ENCODE data around the gene TBC1D21.

Gene TBC1D21, protein sequence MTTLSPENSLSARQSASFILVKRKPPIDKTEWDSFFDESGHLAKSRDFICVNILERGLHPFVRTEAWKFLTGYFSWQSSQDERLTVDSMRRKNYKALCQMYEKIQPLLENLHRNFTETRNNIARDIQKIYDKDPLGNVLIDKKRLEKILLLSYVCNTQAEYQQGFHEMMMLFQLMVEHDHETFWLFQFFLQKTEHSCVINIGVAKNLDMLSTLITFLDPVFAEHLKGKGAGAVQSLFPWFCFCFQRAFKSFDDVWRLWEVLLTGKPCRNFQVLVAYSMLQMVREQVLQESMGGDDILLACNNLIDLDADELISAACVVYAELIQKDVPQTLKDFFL

DNA sequence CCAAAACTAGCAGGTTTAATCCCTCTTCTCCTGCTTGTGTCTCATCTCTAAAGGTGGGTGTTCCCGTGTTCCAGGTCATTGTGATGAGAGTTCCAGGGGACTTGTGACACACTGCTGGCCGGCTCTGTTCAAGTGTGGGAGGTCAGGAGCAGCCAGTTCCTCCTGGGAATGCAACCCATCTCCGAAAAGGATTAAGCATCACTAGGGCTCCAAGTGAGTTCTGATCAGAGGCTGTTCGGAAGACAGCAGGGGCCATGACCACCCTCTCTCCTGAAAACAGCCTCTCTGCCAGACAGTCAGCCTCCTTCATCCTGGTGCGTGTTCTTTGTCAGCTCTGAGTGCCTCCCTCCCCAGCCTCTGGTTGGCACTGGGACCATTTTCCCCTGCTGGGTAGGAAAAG lies at the start of gene TBC1D21:
TBC1D21 (plus strand) TSS at position 109 of the 400 bp plus-strand sequence; CDS start at position 255, 146 bp downstream.
- TF ChIP-seq, protein P1, sequence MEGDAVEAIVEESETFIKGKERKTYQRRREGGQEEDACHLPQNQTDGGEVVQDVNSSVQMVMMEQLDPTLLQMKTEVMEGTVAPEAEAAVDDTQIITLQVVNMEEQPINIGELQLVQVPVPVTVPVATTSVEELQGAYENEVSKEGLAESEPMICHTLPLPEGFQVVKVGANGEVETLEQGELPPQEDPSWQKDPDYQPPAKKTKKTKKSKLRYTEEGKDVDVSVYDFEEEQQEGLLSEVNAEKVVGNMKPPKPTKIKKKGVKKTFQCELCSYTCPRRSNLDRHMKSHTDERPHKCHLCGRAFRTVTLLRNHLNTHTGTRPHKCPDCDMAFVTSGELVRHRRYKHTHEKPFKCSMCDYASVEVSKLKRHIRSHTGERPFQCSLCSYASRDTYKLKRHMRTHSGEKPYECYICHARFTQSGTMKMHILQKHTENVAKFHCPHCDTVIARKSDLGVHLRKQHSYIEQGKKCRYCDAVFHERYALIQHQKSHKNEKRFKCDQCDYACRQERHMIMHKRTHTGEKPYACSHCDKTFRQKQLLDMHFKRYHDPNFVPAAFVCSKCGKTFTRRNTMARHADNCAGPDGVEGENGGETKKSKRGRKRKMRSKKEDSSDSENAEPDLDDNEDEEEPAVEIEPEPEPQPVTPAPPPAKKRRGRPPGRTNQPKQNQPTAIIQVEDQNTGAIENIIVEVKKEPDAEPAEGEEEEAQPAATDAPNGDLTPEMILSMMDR (IDR thresholded peaks at IDR 0.05; ENCODE audit: low read depth, low read length, missing control alignments), result no peak
- no peak within 1 kb of the TSS for H3K4me3 ChIP-seq (ENCODE audit: low read depth, low read length)
- no peak for DNase-seq (ENCODE audit: low read depth)

DNA sequence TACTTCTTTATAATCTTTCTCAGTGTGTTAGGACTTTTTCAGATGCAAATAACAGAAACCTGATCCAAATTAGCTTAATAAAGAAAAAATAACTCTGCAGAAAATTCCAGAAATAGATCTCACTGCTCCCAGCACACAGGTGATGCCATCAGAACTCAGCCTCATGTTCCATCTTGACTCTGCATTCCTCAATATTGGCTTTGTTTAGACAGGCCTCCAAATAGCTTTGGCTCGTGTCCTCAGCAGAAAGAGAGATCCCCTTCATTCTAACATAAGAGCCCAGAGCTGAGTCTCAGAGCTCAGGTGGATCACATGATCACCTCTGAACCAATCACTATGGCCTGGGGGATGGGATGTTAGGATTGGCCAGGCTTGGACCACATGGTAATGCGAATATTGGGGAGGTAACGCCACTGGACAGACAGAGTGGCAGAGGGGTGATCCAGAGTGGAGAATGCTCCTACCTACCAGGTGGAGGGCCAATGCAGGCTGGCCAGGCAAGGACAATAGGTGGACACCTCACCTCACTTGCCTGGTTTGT lies 46.6 kb upstream of the TBC1D21 start:
- TF ChIP-seq, protein P1 (IDR thresholded peaks at IDR 0.05; ENCODE audit: low read depth, low read length, missing control alignments), result no peak
- no peak overlapping the region for H3K4me3 ChIP-seq (ENCODE audit: low read depth, low read length)
- DNase-seq (ENCODE audit: low read depth), result no peak

DNA sequence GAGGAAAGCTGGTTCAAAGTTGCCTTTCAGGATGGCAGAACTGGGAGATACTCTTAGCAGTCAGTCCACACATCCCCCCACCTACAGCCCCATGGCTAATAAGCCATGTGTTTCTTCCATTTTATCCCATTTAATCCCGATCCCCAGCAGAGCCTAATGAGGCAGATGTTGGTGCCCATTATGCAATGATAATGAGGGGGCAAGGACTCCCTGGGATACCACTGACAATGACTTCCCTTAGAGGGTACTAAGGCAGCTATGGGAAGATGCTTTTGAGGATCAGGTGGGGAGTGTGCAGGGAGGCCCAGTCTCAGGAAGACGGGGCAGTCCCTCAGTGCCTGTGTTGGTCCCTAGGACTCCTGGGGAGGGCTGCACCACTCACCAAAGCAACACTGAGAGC lies 43.8 kb upstream of the TBC1D21 start:
- no peak overlapping the region for H3K4me3 ChIP-seq (ENCODE audit: low read depth, low read length)
- TF ChIP-seq, protein P1 (IDR thresholded peaks at IDR 0.05; ENCODE audit: low read depth, low read length, missing control alignments), result no peak

DNA sequence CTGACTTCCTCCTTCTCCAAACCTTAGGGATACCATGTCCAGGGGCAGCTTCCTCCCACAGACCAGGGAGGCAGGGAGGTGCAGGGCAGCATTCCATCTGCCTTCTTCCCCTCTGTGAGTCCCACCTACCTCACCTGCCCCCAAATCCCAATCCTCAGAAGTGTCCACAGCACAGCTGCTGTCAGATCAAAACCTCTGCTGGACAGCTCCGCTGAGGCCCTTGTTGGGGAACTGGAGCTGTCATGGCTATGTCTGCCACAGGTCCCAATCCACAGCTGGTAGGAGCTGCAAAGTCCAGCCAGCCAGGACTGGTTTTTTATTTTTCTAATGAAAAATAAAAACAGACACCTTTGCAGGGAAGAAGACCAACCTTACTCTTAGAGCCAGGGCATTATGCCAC lies 40.7 kb upstream of the TBC1D21 start:
- TF ChIP-seq, protein P1 (IDR thresholded peaks at IDR 0.05; ENCODE audit: low read depth, low read length, missing control alignments), result no peak
- no peak overlapping the region for H3K4me3 ChIP-seq (ENCODE audit: low read depth, low read length)
- no peak for DNase-seq (ENCODE audit: low read depth)

More for the DNA sequence above, 43.8 kb upstream of the TBC1D21 start:
- DNase-seq (ENCODE audit: low read depth), result no peak

DNA sequence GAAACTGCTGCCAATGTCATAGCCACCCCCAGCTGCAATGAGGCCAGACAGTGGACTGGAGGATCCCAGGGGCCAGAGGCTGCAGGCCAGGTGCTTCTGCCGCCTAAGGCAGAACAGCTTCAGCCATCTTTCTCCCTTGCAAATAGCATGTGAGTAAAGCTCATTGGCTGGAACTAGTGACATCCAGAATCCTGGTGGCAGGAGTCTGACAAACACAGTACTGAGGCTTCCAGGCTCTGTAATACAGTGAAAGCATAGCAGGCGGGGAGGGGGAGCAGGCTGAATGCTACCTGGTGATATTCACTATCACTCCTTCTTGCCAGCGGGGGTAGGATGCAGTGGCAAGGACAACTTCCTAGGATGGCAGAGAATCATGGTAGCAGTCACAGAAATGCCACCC lies 36.5 kb upstream of the TBC1D21 start:
- no peak for DNase-seq (ENCODE audit: low read depth)
- TF ChIP-seq, protein P1 (IDR thresholded peaks at IDR 0.05; ENCODE audit: low read depth, low read length, missing control alignments), result no peak
- H3K4me3 ChIP-seq (ENCODE audit: low read depth, low read length), result no peak overlapping the region

DNA sequence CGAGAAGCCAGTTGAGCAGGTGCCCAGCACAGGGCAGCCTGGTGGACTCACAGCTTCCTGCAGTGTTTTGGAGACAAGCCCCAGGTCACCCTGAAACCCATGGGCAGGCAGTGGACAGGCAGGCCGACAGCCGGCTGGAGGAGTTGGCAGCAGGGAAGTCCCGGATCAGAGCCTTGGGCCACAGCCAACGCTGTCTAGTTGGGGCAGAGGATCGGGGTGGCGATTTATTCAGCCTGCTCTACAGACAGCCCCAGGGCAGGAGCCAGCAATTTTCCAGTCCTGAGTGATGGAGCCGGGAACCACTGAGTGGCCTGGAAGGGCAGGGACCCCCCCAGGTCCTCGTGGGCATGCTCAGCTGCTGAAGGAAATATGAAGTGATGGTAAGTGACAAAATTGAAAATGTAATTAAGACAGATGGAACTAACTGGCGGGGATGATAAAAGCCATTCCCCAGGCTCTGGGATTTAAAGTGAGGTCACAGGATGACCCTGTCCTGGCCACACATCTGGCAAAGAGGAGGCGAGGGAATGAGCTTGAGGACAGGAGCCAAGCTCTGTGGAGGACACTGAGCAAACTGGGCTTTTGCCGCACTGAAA lies 34.4 kb upstream of the TBC1D21 start:
- no peak for DNase-seq (ENCODE audit: low read depth)

More for the DNA sequence above, 34.4 kb upstream of the TBC1D21 start:
- no peak overlapping the region for H3K4me3 ChIP-seq (ENCODE audit: low read depth, low read length)
- TF ChIP-seq, protein P1 (IDR thresholded peaks at IDR 0.05; ENCODE audit: low read depth, low read length, missing control alignments), result no peak
